Esophagus mucosa (tissue), 1 donor: Measurements from ENCODE around the gene RFX2. TPM values are rescaled to one million over a fixed set of nuclear protein-coding genes. Genes with fewer than 3 reads are reported as not detected.

Experiments used
- ATAC-seq: fragments of 200-7000 bp; cut with Tn5 transposase; one replicate; pipeline ENCODE4 v1.9.1; 2020
- total RNA-seq: library from RNA; stranded (reverse); gene quantifications from one replicate; pipeline ENCODE4 v1.2.4, GENCODE V29; 2023
- donor health status: DM: yes; HTN: yes; CAD: no.

The RFX2 gene
- total RNA-seq, 1 donor from 2014 or later = 4.5 TPM

GRCh38 chr19:5953030-5953589, 157.2 kb downstream of the RFX2 start:
- ATAC-seq = no peak

- ATAC-seq = no peak
Measured at GRCh38 chr19:5952193-5953029, 157.9 kb downstream of the RFX2 start.

DNA sequence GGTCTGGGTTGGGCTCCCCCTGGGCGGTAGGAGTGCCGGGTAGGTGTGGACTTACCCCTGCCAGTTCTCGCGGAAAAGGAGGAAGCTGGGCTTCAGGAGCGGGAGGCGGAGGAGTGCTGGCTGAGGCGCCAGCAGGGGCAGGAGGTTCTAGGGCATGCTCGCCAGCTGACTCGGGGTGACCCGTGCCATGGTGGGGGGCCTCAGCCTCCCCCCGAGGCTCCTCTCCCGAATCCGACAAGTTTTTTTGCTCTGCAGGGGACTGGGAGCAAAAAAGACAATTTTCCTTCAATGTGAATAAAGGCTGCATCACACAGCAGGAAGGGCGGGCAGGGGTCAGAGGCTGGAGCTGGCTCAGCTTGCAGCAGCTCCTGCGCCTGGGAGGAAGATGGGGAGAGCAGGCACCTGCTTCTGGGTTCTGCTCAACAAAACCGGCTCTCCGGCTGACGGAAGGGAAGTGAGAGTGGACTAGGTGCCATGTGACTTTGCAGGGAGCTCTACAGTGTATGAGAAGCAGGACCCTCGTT, 158.9 kb downstream of the RFX2 start:
- ATAC-seq = no peak

- no peak for ATAC-seq
Measured at GRCh38 chr19:5950741-5951140, 159.6 kb downstream of the RFX2 start.

DNA sequence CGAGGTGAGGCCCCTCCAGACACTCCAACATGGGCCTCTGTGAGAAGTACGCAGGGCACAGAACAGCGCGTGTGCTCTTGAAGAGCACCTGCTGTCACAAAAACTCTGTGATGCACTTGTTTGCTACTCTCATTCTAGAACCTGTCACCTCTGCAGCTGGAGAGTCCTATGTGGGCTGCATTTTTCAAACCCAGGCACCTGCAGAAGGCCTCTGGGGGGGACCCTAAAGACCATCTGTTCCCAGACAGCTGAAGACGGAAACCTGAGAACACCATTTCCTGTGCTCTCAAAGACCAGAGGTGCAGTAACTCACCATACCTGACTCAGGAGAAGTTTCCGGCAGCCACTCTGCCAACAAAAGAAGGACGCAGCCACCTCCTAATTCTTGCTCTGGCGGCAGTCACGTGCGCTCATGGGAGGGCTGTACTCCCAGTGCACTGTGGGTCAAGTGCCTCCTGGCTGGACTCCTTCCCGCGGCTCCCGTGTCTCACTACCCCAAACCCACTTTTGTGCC, 160.5 kb downstream of the RFX2 start:
- no peak for ATAC-seq

DNA sequence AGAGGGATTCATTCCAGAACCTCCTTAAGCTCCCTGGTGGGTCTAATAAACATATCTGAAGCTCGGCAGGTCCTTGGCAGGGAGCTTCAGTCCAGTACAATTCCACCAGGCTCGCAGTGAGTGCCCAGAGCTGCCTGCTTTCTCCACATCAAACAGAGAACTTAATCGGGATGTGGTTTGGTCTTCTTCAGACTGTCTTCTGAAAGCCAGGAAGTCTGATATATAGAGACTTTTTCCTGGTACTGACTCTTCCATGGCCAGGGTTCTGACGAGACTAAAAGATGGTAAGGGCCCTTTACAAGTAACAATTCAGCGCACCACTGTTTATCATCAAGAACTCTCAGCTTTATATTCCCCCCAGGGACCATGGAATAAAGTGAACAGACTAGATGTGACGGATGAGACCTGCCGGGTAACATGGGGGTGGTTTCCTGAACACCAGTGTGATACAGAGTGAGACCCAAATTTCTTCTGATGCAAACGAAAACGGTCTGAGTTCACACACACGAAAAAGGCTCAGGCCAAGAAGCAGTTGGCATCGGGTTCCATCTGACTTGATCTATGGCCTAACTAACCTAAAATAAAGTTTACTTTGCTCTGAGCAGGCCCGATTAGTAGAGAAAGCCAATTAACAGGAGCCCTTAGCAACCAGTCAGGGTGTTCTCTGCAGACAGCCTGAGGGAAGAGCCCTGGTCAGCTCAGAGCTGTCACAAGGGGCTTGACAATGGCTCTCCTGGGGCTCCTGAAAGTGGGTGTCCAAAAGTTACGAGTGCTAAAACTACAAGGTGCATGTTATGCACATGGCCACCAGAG, 161.3 kb downstream of the RFX2 start:
- ATAC-seq = no peak

- ATAC-seq = no peak
Measured at GRCh38 chr19:5947435-5947834, 162.9 kb downstream of the RFX2 start.

DNA sequence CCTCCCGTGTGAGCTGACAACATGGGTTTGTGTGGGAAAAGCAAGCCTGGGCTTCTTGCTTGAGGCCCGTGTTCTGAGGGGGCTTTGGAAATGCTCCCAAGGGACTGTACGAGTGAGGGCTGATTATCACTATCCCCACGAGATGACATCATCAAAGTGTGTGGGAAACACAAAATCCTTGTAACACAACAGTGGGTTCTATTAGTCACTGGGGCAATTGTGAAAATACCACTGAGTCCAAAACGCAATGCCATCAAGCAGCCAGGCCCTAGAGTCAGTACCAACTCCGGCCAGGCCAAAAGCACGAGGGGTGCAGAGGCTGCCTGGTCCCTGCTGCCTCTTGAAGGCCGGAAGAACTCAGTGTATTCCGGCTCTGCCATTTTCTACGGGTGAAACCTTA, 166.7 kb downstream of the RFX2 start:
- ATAC-seq = no peak

Other genes with a start within 250 kb of the RFX2 start
- gene FUT5, start 240.0 kb downstream of the RFX2 start, total RNA-seq = not detected
- 217 TPM for gene NDUFA11, start 206.7 kb downstream of the RFX2 start, total RNA-seq
- gene VMAC, start 205.6 kb downstream of the RFX2 start, total RNA-seq = 4.1 TPM
- 2.7 TPM for gene CAPS, start 196.2 kb downstream of the RFX2 start, total RNA-seq
- 49.6 TPM for gene RANBP3, start 132.4 kb downstream of the RFX2 start, total RNA-seq
- not detected for gene ACSBG2, start 25.2 kb upstream of the RFX2 start, total RNA-seq
- gene MLLT1, start 169.5 kb upstream of the RFX2 start, total RNA-seq = 27.5 TPM
- 1.8 TPM for gene ACER1, start 223.1 kb upstream of the RFX2 start, total RNA-seq